ENCODE data around the gene LMCD1.

The LMCD1 gene

GRCh38 chr3:8485141-8485870 is 16.3 kb upstream of the LMCD1 start:
- DNase-seq: no peak

GRCh38 chr3:8485943-8486342 is 15.7 kb upstream of the LMCD1 start:
- no peak for DNase-seq

- DNase-seq: no peak
Observed at GRCh38 chr3:8486434-8486833, 15.2 kb upstream of the LMCD1 start.

- no peak for DNase-seq
Observed at GRCh38 chr3:8486936-8487335, 14.7 kb upstream of the LMCD1 start.

- DNase-seq: no peak
Observed at GRCh38 chr3:8488411-8488810, 13.2 kb upstream of the LMCD1 start.

- no peak for DNase-seq
Observed at GRCh38 chr3:8488877-8489276, 12.7 kb upstream of the LMCD1 start.

GRCh38 chr3:8489278-8489792 is 12.3 kb upstream of the LMCD1 start:
- no peak for DNase-seq

GRCh38 chr3:8490079-8490552 is 11.5 kb upstream of the LMCD1 start:
- DNase-seq: no peak

- no peak for DNase-seq
Observed at GRCh38 chr3:8491271-8492144, 10.1 kb upstream of the LMCD1 start.

GRCh38 chr3:8492744-8493511 is 8.7 kb upstream of the LMCD1 start:
- DNase-seq: no peak

GRCh38 chr3:8493744-8494143 is 7.9 kb upstream of the LMCD1 start:
- no peak for DNase-seq

GRCh38 chr3:8494327-8494726 is 7.3 kb upstream of the LMCD1 start:
- no peak for DNase-seq

GRCh38 chr3:8497582-8497981 is 4.0 kb upstream of the LMCD1 start:
- no peak for DNase-seq

- no peak for DNase-seq
Observed at GRCh38 chr3:8499181-8499611, 2.4 kb upstream of the LMCD1 start.

GRCh38 chr3:8500319-8500988 is 1.2 kb upstream of the LMCD1 start:
- DNase-seq: no peak

GRCh38 chr3:8500989-8501370 is 643 bp upstream of the LMCD1 start:
- DNase-seq: no peak

- DNase-seq: no peak
Observed at GRCh38 chr3:8503461-8503860, 1.8 kb downstream of the LMCD1 start.

GRCh38 chr3:8503871-8504610 is 2.4 kb downstream of the LMCD1 start:
- DNase-seq: no peak

GRCh38 chr3:8504611-8504973 is 3.0 kb downstream of the LMCD1 start:
- no peak for DNase-seq

GRCh38 chr3:8505621-8506020 is 4.0 kb downstream of the LMCD1 start:
- DNase-seq: no peak

- no peak for DNase-seq
Observed at GRCh38 chr3:8506571-8507061, 5.0 kb downstream of the LMCD1 start.

GRCh38 chr3:8507496-8507895 is 5.9 kb downstream of the LMCD1 start:
- no peak for DNase-seq

All from NCI-H748 treated with DMSO at 0.1 percent for 48 hours (cell line).